ENCODE data around the gene ARHGAP1.

GRCh38 chr11:46678741-46679130 is 21.7 kb downstream of the ARHGAP1 start:
- no peak for TF ChIP-seq FOSL2 (IDR thresholded peaks at IDR 0.05)
- no peak for TF ChIP-seq FOSL2 (CRISPR knock-in tag; IDR thresholded peaks at IDR 0.05)
- no peak for TF ChIP-seq POLR2A (IDR thresholded peaks at IDR 0.05; ENCODE audit: low read length)
- TF ChIP-seq NR3C1 (IDR thresholded peaks at IDR 0.05): no peak
- no peak for TF ChIP-seq POLR2AphosphoS2 (conservative IDR thresholded peaks at IDR 0.05; ENCODE audit: low read length)
- TF ChIP-seq CTCF (IDR thresholded peaks at IDR 0.05): no peak
- TF ChIP-seq HMGXB4 (CRISPR knock-in tag; IDR thresholded peaks at IDR 0.05; ENCODE audit: borderline replicate concordance): no peak
- TF ChIP-seq CEBPB (IDR thresholded peaks at IDR 0.05): no peak
- no peak for TF ChIP-seq EP300 (IDR thresholded peaks at IDR 0.05)
- no peak for TF ChIP-seq FOSB (CRISPR knock-in tag; IDR thresholded peaks at IDR 0.05)
- TF ChIP-seq MAFK (IDR thresholded peaks at IDR 0.05; ENCODE audit: partially characterized antibody): no peak
- TF ChIP-seq SMC3 (IDR thresholded peaks at IDR 0.05): no peak
- no peak for TF ChIP-seq REST (IDR thresholded peaks at IDR 0.05)
- TF ChIP-seq CHD4 (IDR thresholded peaks at IDR 0.05; ENCODE audit: borderline replicate concordance): no peak
